M059J (cell line): ENCODE results near the gene VAMP5. TPM values are rescaled to one million over a fixed set of nuclear protein-coding genes. Genes with fewer than 3 reads are reported as not detected.

Experiments
- DNase-seq: peaks from one replicate; pipeline ENCODE4 v3.0.0-alpha.2; 2012; ENCODE audit warnings: low read depth
- total RNA-seq: library from RNA; depleted of rRNA; stranded (reverse); fragments of >200 nt; shearing (Covaris generic); gene quantifications from 2 replicates; pipeline ENCODE4 v1.2.3, GENCODE V29; 2014; rRNA removed

The VAMP5 gene
- total RNA-seq, 1 experiment from 2014 or later, result 15.1 TPM

- no peak for DNase-seq
Measured at GRCh38 chr2:85631316-85631715, 47.1 kb downstream of the VAMP5 start.

DNA sequence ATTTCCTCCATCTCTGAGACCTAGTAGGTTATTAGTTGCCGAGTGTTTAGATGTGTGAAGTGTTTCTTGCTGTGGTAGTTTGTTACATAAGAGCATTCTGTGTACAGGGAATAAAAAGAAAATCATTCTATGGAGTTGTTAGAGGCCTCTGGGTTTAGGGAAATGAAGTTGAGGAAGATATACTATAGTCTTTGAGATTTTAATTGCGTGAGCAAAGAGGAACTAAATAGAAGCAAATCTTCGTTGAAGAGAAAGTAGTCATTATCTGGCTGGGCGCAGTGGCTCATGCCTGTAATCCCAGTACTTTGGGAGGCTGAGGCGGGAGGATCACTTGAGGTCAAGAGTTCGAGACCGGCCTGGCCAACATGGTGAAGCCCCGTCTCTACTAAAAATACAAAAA lies 50.8 kb downstream of the VAMP5 start:
- DNase-seq, result no peak

DNA sequence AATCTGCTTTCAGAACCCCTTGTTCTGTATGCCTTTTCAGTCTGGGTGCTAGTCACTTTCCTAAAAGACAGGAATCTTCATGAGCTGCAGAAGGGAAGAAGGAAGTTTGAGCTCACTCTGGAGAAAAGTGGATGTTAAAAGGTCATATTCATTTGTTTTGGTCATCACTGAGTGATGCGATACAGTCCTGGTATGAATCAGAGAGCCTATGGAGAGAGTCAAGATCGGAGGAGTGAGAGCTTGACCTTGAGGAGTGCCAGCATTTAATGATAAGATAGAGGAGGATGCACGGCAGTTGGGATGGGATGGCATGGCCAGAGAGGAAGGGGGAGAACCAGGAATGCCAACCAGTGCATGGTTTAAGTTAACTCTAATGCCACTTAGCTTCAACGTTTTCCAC lies 51.4 kb downstream of the VAMP5 start:
- DNase-seq, result no peak

GRCh38 chr2:85642725-85643124 lies 58.5 kb downstream of the VAMP5 start:
- no peak for DNase-seq

Other genes with a start within 250 kb of the VAMP5 start
- gene RETSAT, start 229.9 kb upstream of the VAMP5 start, total RNA-seq, result 19.0 and 25.0 TPM in 2 replicates
- gene ELMOD3, start 229.7 kb upstream of the VAMP5 start, total RNA-seq, result 9.6 and 13.1 TPM in 2 replicates
- gene CAPG, start 174.1 kb upstream of the VAMP5 start, total RNA-seq, result 78.8 and 89.4 TPM in 2 replicates
- not detected in 2 replicates for gene SH2D6, start 165.7 kb upstream of the VAMP5 start, total RNA-seq
- 42.2 and 72.4 TPM in 2 replicates for gene MAT2A, start 45.3 kb upstream of the VAMP5 start, total RNA-seq
- gene GGCX, start 22.9 kb upstream of the VAMP5 start, total RNA-seq, result 21.2 and 56.2 TPM in 2 replicates
- gene VAMP8, start 6.8 kb upstream of the VAMP5 start, total RNA-seq, result 0.27 TPM in 1 of 2 replicates, not detected in the other
- 332 and 413 TPM in 2 replicates for gene RNF181, start 11.3 kb downstream of the VAMP5 start, total RNA-seq
- gene TMEM150A, start 18.3 kb downstream of the VAMP5 start, total RNA-seq, result 2.3 and 3.6 TPM in 2 replicates
- 11.9 and 19.1 TPM in 2 replicates for gene C2orf68, start 27.6 kb downstream of the VAMP5 start, total RNA-seq
- gene USP39, start 31.8 kb downstream of the VAMP5 start, total RNA-seq, result 102 and 118 TPM in 2 replicates
- gene SFTPB, start 83.8 kb downstream of the VAMP5 start, total RNA-seq, result not detected in 2 replicates
- gene GNLY, start 109.9 kb downstream of the VAMP5 start, total RNA-seq, result not detected in 2 replicates
- gene ATOH8, start 169.6 kb downstream of the VAMP5 start, total RNA-seq, result 21.4 and 43.0 TPM in 2 replicates